ENCODE data around the gene CCDC136.

CCDC136 gene

DNA sequence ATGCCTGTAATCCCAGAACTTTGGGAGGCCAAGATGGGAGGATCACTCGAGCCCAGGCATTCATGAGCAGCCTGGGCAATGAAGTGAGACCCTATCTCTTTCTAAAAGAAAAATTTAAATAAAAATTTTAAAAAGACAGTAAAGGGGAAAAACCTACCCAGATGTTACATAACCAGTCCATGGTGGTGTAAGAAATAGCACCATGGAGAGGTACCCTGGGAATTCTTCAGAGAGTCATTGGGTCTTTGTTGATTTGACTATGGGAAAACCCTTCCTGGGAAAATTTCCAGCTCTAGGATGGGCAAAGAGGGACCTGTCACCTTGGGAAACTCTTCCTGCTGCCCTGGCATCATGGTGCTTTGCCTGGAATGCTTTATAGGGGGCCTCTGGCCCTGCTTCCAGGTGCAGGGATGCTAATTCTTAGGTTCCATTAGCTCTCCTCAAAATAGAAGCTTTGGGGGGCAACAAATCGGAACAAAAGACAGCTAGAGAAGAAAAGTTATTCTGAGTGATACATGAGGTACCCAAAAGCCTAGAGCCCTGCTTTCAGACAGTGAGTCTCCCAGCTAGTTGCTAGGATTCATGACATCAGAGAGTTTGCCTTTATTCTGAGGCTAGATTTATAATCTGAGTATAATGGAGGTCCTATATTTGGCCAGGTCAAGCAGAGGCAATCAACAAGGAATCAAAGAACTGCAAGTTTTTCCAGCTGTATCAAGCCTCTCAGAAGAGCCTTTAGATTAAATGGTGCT, 10.1 kb downstream of the CCDC136 start:
- Histone ChIP-seq H3F3A (ENCODE audit: low read depth) (no peaks in the 10 kb centered on the region), H3K4me3 (ENCODE audit: low read length, poor library complexity, severe bottlenecking) (no peak overlapping the region), H3K4me2 (ENCODE audit: low read depth, low read length, poor library complexity, severe bottlenecking) (no peak overlapping the region), H3K9ac (ENCODE audit: low read depth, low read length, poor library complexity, severe bottlenecking) (no peak overlapping the region), H3K79me2 (ENCODE audit: insufficient read depth, low read length) (no peaks in the 10 kb centered on the region), H2AFZ (ENCODE audit: low read length) (no peak overlapping the region), H3K36me3 (ENCODE audit: insufficient read depth, low read length) (peaks cover 53% of the 10 kb centered on the region; the same call in 1 of the 2 replicates), H3K9me2 (replicated peaks; ENCODE audit: low read depth, low read length) (no peaks in the 10 kb centered on the region), H3K4me1 (ENCODE audit: insufficient read depth, low read length, poor library complexity, severe bottlenecking) (no peaks in the 10 kb centered on the region), H3K9me3 (ENCODE audit: insufficient read depth, low read depth, low read length) (no peaks in the 10 kb centered on the region), H4K20me1 (ENCODE audit: insufficient read depth, low read length, poor library complexity, severe bottlenecking) (no peaks in the 10 kb centered on the region), H3K27me3 (ENCODE audit: insufficient read depth, low read length, poor library complexity, severe bottlenecking) (no peaks in the 10 kb centered on the region)
- no peak for TF ChIP-seq CTCF (conservative IDR thresholded peaks at IDR 0.05; ENCODE audit: low read length)
- TF ChIP-seq EZH2phosphoT487 (IDR thresholded peaks at IDR 0.05; ENCODE audit: borderline replicate concordance) = no peak

DNA sequence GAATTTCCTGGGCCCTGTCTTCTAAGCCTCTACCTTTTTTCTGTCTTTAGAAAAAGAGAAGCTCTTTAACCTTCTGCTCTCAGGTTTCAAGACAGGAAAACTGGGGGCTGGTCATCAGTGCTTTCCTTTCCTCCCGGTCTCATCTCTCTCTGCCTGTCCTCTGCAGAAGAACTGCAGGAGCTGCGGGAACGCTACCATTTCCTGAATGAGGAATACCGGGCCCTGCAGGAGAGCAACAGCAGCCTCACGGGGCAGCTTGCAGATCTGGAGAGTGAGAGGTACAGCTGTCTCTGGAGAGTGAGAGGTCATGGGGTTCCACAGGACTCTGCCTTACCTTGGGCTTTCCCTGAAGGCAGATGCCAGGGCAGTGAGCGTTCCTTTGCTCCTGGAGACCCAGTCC, 12.7 kb downstream of the CCDC136 start:
- H3K4me1 ChIP-seq (ENCODE audit: insufficient read depth, low read length, poor library complexity, severe bottlenecking) = no peaks in the 10 kb centered on the region

DNA sequence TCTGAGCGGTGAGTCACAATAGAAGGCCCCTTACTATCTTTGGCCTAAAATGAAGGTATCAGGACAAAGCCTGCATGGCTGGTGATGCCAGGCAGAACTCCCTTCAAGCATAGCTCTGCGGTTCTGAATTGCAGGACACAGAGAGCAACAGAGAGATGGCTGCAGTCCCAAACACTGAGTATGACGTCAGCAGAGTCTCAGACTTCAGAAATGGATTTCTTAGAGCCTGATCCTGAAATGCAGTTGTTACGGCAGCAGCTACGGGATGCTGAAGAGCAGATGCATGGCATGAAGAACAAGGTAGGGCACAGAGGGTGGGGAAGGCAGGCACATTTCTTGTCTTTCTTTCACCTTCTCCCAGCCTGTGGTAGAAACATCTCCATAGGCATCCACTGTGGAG, 13.5 kb downstream of the CCDC136 start:
- H3K79me2 ChIP-seq (ENCODE audit: insufficient read depth, low read length) = no peaks in the 10 kb centered on the region
- no peaks in the 10 kb centered on the region for H3K9me3 ChIP-seq (ENCODE audit: insufficient read depth, low read depth, low read length)
- no peaks in the 10 kb centered on the region for H3K27me3 ChIP-seq (ENCODE audit: insufficient read depth, low read length, poor library complexity, severe bottlenecking)
- H3K9ac ChIP-seq (ENCODE audit: low read depth, low read length, poor library complexity, severe bottlenecking) = no peak overlapping the region
- peaks cover 79% of the 10 kb centered on the region; the same call in 1 of the 2 replicates for H3K36me3 ChIP-seq (ENCODE audit: insufficient read depth, low read length)
- no peaks in the 10 kb centered on the region for H3F3A ChIP-seq (ENCODE audit: low read depth)
- no peaks in the 10 kb centered on the region for H4K20me1 ChIP-seq (ENCODE audit: insufficient read depth, low read length, poor library complexity, severe bottlenecking)
- no peaks in the 10 kb centered on the region for H3K9me2 ChIP-seq (replicated peaks; ENCODE audit: low read depth, low read length)
- H3K4me3 ChIP-seq (ENCODE audit: low read length, poor library complexity, severe bottlenecking) = no peak overlapping the region
- H3K4me1 ChIP-seq (ENCODE audit: insufficient read depth, low read length, poor library complexity, severe bottlenecking) = no peaks in the 10 kb centered on the region
- H2AFZ ChIP-seq (ENCODE audit: low read length) = no peak overlapping the region
- no peak for TF ChIP-seq CTCF (conservative IDR thresholded peaks at IDR 0.05; ENCODE audit: low read length)
- no peak for TF ChIP-seq EZH2phosphoT487 (IDR thresholded peaks at IDR 0.05; ENCODE audit: borderline replicate concordance)
- no peak overlapping the region for H3K4me2 ChIP-seq (ENCODE audit: low read depth, low read length, poor library complexity, severe bottlenecking)

More for the DNA sequence above, 12.7 kb downstream of the CCDC136 start:
- Histone ChIP-seq H2AFZ (ENCODE audit: low read length) (no peak overlapping the region), H3K9ac (ENCODE audit: low read depth, low read length, poor library complexity, severe bottlenecking) (no peak overlapping the region), H3K9me3 (ENCODE audit: insufficient read depth, low read depth, low read length) (no peaks in the 10 kb centered on the region), H3K36me3 (ENCODE audit: insufficient read depth, low read length) (peaks cover 74% of the 10 kb centered on the region; the same call in 1 of the 2 replicates), H3F3A (ENCODE audit: low read depth) (no peaks in the 10 kb centered on the region), H3K4me2 (ENCODE audit: low read depth, low read length, poor library complexity, severe bottlenecking) (no peak overlapping the region), H3K27me3 (ENCODE audit: insufficient read depth, low read length, poor library complexity, severe bottlenecking) (no peaks in the 10 kb centered on the region), H3K9me2 (replicated peaks; ENCODE audit: low read depth, low read length) (no peaks in the 10 kb centered on the region), H3K79me2 (ENCODE audit: insufficient read depth, low read length) (no peaks in the 10 kb centered on the region), H3K4me3 (ENCODE audit: low read length, poor library complexity, severe bottlenecking) (no peak overlapping the region), H4K20me1 (ENCODE audit: insufficient read depth, low read length, poor library complexity, severe bottlenecking) (no peaks in the 10 kb centered on the region)
- no peak for TF ChIP-seq EZH2phosphoT487 (IDR thresholded peaks at IDR 0.05; ENCODE audit: borderline replicate concordance)
- TF ChIP-seq CTCF (conservative IDR thresholded peaks at IDR 0.05; ENCODE audit: low read length) = no peak

All from Loucy (cell line).